ENCODE data around the gene EPC2.
A peak's percentile ranks its signal among the peaks of the same experiment; 100 is the strongest.

EPC2 gene

DNA sequence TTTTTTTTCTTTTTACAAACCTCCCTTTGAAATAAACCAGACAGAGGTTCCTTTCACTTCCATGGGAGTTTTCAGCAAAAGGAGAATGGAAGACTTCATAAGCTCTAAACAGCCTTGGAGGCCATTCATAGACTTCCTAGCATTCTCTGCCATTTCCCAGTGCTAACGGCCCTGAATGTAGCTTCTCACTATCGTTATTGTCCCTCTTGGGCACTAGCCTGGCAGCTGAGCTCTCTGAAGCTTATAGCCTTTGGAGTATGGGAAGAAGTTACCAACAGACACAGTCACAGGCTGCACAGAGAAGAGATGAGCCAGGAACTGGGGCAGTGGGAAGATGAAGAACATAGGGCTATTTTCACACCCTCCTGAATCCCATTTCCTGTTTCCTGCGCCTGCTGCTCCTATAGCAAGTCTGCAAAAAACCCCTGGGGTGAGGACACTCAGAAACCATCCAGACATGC is 29.1 kb upstream of the EPC2 start:
- in situ Hi-C loops (cut with HindIII; ENCODE audit: low pct_unique_long_range_greater_than_20kb, low sequenced_read_pairs): no loop called here
- no peak for TF ChIP-seq JUND (IDR thresholded peaks at IDR 0.05; ENCODE audit: low read depth)
- no peak for DNase-seq (ENCODE audit: low read depth in 1 of 2, low spot score in 1 of 2)

DNA sequence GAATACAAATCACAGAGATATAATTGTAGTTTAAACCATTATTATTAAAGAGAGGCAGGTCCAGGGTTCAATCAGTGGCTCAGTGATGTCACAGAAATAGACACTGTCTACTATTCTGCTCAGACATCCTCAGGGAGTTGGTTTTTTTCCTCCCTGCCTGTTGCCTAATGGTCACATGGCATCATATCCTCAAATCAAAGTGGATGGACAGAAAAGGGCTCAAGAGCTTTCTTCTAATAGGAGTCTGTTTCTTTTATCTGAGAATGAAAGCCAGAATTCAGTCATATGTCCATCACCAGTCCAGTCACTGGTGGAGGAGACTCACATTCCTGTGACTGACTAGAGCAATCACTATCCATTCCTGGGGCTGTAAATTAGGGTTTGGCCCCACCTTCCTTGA is 27.9 kb upstream of the EPC2 start:
- no peak for TF ChIP-seq JUND (IDR thresholded peaks at IDR 0.05; ENCODE audit: low read depth)
- no peak for DNase-seq (ENCODE audit: low read depth in 1 of 2, low spot score in 1 of 2)
- in situ Hi-C loops (cut with HindIII; ENCODE audit: low pct_unique_long_range_greater_than_20kb, low sequenced_read_pairs): no loop called here

DNA sequence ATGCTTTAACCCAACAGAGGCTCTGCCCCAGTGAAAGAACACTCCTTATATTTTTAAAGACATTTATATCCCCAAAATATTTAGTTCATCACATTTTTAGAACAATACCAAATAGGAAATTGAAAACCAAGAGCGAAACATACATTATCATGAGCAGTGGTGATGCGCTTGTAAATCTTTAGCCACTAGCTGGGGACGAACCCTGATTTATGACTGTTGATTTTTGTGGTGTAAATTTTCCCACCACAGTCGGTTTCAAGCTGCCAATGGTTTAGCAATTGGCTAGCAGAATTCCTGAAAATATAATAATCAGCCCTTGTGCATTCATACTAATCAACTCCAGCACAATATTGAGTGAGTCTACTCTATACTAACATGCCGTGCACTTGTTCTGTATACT is 27.3 kb upstream of the EPC2 start:
- TF ChIP-seq JUND (IDR thresholded peaks at IDR 0.05; ENCODE audit: low read depth): no peak
- no peak for DNase-seq (ENCODE audit: low read depth in 1 of 2, low spot score in 1 of 2)
- in situ Hi-C loops (cut with HindIII; ENCODE audit: low pct_unique_long_range_greater_than_20kb, low sequenced_read_pairs): no loop called here

DNA sequence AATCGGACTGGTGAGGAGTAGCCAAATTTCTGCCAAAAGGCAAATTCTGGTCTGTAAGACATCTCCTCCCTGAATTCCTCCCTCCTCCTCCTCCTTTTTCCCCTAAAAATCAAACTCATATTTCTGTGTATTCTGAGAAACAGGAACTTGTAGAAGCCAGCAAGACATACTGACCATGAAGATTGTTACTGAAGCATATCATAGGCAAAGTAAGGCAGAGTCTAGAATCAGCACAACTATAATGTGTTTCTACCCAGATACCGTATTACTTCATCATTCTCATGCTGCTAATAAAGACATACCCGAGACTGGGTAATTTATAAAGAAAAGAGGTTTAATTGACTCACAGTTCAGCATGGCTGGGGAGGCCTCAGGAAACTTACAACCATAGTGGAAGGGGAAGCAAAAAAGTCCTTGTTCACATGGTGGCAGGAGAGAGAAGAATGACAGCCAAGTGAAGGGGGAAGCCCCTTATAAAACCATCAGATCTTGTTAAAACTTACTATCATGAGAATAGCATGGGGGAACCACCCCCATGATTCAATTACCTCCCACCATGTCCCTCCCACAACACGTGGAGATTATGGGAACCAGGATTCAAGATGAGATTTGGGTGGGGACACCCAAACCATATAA is 24.9 kb upstream of the EPC2 start:
- in situ Hi-C loops (cut with HindIII; ENCODE audit: low pct_unique_long_range_greater_than_20kb, low sequenced_read_pairs): no loop called here
- DNase-seq (ENCODE audit: low read depth in 1 of 2, low spot score in 1 of 2): no peak
- TF ChIP-seq JUND (IDR thresholded peaks at IDR 0.05; ENCODE audit: low read depth): no peak

DNA sequence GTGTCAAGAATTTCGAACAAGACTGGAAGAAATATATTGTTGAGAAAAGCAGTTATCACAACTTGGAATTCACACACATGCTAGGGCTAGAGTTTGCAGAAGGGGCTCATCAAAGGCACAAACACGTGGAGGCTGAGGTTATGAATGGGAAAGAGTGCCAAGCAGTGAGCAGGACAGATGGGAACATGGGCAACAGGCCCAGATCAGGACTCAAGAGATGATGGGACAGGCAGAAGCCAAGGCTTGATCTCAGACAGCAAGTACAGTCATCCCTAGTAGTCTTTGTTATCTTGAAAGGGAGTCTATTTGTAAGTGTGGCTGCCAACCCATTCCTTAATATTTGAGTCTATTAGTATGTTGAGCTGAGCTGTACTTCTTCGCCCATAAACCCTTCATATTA is 22.2 kb upstream of the EPC2 start:
- in situ Hi-C loops (cut with HindIII; ENCODE audit: low pct_unique_long_range_greater_than_20kb, low sequenced_read_pairs): no loop called here
- DNase-seq (ENCODE audit: low read depth in 1 of 2, low spot score in 1 of 2): no peak

DNA sequence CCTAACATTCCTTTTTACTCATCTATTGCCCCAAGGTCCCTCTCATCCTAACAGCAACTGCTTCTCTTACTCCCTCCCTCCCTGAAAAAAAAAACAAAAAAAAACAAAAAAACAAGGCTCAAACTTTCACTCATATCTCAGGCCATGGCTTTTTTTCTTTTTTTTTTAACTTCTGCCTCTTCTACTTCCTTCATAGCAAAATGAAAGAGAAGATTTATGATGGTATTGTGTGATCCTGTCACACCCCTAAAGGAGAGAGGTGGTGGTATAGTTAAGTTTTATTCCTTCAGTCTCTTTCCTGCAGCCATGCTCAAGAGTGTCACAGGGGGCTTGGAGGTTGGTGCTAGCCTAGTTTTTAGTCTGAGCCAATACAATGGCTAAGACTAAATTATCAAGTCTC is 21.5 kb upstream of the EPC2 start:
- TF ChIP-seq JUND (IDR thresholded peaks at IDR 0.05; ENCODE audit: low read depth): no peak
- in situ Hi-C loops (cut with HindIII; ENCODE audit: low pct_unique_long_range_greater_than_20kb, low sequenced_read_pairs): no loop called here
- no peak for DNase-seq (ENCODE audit: low read depth in 1 of 2, low spot score in 1 of 2)

More for the DNA sequence above, 22.2 kb upstream of the EPC2 start:
- no peak for TF ChIP-seq JUND (IDR thresholded peaks at IDR 0.05; ENCODE audit: low read depth)

DNA sequence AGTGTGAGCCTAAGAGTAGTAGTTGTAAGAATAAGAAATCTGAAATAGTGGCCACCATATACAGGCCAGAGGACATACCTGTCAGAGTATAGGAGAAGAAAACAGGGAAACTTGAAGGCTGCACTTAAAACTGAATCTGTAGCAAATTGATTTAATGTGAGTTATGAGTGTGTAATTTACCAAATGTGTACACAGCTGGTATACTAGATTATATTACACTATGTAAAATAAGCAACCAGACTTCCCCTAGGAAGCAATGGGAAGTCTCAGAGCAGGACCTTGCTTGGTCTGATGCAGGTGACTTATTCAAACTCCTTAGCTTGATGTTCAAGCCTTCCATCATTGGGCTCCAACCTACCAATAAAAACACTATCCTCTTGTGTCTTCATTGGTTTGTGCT is 17.3 kb upstream of the EPC2 start:
- no peak for TF ChIP-seq JUND (IDR thresholded peaks at IDR 0.05; ENCODE audit: low read depth)
- DNase-seq (ENCODE audit: low read depth in 1 of 2, low spot score in 1 of 2): no peak
- in situ Hi-C loops (cut with HindIII; ENCODE audit: low pct_unique_long_range_greater_than_20kb, low sequenced_read_pairs): no loop called here

DNA sequence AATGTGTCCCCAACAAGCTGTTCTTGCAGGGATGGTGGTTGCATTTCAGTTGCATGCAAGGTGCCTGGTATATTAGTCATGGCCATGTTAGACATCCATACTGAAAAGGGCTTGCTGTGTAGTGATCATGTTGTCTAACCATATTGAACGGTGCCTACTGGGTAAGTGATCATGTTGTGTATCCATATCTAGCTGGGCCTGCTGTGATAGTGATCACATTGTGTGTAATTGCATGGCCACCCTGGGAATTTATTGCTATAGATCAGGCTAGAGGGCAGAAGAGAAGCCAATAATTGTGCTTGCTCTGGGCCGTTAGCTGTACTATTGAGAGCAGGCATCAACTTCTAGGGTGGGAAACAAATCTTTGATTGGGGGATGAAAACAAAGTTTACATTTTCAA is 9.8 kb upstream of the EPC2 start:
- no peak for TF ChIP-seq JUND (IDR thresholded peaks at IDR 0.05; ENCODE audit: low read depth)
- in situ Hi-C loops (cut with HindIII; ENCODE audit: low pct_unique_long_range_greater_than_20kb, low sequenced_read_pairs): no loop called here
- DNase-seq (ENCODE audit: low read depth in 1 of 2, low spot score in 1 of 2): no peak

DNA sequence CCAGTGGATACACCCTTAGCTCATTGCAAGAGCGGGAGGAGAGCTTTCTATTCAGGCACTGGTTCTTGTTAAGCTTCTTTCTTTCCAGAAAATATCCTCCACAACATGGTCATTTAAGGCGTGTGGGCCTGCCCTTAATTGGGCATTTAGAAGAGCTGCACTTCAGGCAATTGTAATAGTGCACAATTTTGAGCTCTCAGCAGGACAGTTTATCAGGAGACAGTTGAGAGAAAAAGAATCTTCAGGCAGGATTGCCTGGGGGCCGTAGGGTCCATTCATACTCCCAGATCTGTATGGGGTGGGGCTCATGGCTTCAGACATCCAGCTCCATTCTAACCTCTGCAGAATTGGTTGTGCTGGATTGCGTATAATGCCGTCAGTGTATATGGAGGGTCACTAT is 6.0 kb upstream of the EPC2 start:
- DNase-seq (ENCODE audit: low read depth in 1 of 2, low spot score in 1 of 2): no peak
- in situ Hi-C loops (cut with HindIII; ENCODE audit: low pct_unique_long_range_greater_than_20kb, low sequenced_read_pairs): no loop called here
- TF ChIP-seq JUND (IDR thresholded peaks at IDR 0.05; ENCODE audit: low read depth): no peak

DNA sequence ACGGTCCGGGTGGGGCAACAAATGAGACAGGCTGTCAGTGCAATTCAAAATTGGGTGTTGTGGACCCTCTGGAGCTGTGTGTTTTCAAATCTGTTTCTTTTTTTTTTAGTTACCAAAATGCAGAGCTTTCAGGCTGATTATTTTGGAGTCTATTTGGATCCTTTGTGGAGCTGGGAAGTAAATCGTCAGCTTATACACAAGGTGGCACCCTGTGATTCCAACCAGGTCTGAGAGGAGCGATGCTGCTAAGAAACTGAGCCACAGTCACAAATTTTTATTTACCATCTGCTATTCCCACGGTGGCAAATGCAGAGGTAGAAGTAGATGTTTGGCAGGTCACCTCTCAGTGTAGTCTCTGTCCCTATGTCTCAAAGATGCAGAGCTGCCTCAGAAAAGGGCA is 3.8 kb upstream of the EPC2 start:
- no peak for TF ChIP-seq JUND (IDR thresholded peaks at IDR 0.05; ENCODE audit: low read depth)
- in situ Hi-C loops (cut with HindIII; ENCODE audit: low pct_unique_long_range_greater_than_20kb, low sequenced_read_pairs): no loop called here
- peak in 1 of 2 experiments; percentile 44 for DNase-seq (ENCODE audit: low read depth in 1 of 2, low spot score in 1 of 2)

DNA sequence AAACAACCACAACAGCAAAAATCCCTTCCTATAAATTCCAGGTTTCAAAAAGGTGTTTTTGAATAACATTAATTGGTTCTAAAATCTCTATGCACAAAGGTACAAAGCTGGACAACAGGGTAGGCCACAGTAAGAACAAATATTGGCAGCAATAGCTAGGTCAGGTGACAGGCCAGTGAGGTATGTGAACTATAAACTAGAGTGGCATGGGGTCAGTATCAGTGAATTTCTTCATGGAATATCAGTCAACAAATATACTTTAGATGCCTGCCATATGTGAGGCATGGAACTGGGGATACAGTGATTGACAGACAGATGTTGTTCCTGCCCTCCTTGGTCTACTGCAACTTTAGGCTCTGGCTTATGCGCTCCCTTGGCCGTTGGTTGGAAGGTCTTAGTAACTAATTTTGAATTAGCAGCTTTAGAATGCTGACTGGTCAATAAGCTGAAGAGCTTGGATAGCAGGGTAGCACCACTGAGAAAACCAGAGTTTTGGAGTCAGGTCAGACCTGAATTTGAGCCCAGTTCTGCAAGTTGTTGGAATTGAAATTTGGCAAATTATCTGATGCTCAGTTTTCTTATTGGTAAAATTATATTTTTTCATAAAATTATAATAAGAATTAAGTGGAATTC is 2.3 kb upstream of the EPC2 start:
- TF ChIP-seq JUND (IDR thresholded peaks at IDR 0.05; ENCODE audit: low read depth): no peak
- DNase-seq (ENCODE audit: low read depth in 1 of 2, low spot score in 1 of 2): no peak
- in situ Hi-C loops (cut with HindIII; ENCODE audit: low pct_unique_long_range_greater_than_20kb, low sequenced_read_pairs): no loop called here

DNA sequence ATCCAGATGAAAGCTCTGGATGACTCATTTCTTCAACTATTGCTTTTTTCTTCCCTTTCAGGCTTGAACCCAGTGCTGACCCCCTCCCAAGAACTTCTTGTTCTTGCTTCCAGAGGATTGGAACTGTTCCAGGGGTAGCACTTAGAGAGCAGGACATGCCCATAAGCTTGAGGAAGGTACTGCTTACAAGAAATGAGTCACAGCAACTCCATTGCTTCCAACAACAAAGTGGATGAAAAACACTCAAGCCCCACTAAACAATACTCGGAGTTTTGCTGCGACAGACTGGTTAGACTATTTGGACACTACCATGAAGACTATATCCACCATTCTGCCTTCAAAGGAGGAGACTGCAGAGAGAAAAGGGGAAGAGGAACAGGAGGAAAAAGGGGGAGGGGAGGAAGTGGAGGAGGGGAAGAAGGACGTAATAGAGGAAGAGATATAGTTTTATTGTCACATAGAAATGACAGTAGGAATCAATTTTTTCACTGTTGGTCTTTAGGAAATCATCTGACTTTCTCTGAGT is 1.6 kb upstream of the EPC2 start:
- DNase-seq (ENCODE audit: low read depth in 1 of 2, low spot score in 1 of 2): no peak
- in situ Hi-C loops (cut with HindIII; ENCODE audit: low pct_unique_long_range_greater_than_20kb, low sequenced_read_pairs): no loop called here

DNA sequence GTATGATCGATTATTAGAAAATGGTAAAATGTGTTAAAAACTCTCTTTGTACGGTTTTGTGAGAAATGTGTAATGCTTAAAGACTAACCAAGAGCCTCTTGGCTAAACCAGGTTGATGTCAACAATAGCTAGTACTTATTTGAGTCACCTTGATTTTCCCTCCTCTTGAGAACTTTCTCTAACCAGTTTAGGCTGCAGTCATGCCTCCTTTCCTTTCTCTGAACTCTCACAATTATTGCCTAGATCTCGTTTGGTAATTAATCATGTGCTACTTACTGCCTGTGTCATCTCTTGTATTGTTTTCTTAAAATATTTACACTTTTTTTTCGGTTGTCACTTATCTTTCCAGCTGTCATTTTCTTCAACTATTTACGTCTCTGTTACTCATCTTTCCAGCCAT is 1.1 kb upstream of the EPC2 start:
- no peak for TF ChIP-seq JUND (IDR thresholded peaks at IDR 0.05; ENCODE audit: low read depth)
- DNase-seq (ENCODE audit: low read depth in 1 of 2, low spot score in 1 of 2): no peak
- in situ Hi-C loops (cut with HindIII; ENCODE audit: low pct_unique_long_range_greater_than_20kb, low sequenced_read_pairs): no loop called here

More for the DNA sequence above, 1.6 kb upstream of the EPC2 start:
- no peak for TF ChIP-seq JUND (IDR thresholded peaks at IDR 0.05; ENCODE audit: low read depth)

Measured in T47D (cell line).